CD4-positive, alpha-beta T cell (primary cell): ENCODE results near the gene GSG1L. TPM values are rescaled to one million over a fixed set of nuclear protein-coding genes. Genes with fewer than 3 reads are reported as not detected.

ENCODE experiments used
- ATAC-seq: fragments of 200-7000 bp; cut with Tn5 transposase; one replicate; pipeline ENCODE4 v1.10.0; 2022; ENCODE audit warnings: mild to moderate bottlenecking; ENCODE audit not compliant: poor library complexity
- CTCF ChIA-PET: fragments of 350-600 bp; sonication (Branson Sonifier 250); formaldehyde crosslinking; loops from one replicate; lab custom pipeline; 2021; ENCODE audit warnings: antibody characterized with exemption, inconsistent platforms; lab: Charles Lee
- POLR2A ChIA-PET: fragments of 350-600 bp; sonication (Branson Sonifier 250); formaldehyde crosslinking; loops from one replicate; lab custom pipeline; 2021; ENCODE audit warnings: antibody characterized with exemption, inconsistent platforms; lab: Charles Lee
- DNase-seq, 14 experiments: peaks; one replicate each; pipeline ENCODE4 v3.0.0-alpha.2; 2013 to 2020; ENCODE audit warnings: mixed read lengths in 2 of 14
- H3K27ac ChIP-seq, 2 donors: one replicate each; pipeline versions ENCODE4 v1.5.1 to v1.7.0; 2013; ENCODE audit warnings: low read length in 2 of 2, low read depth in 1 of 2, mild to moderate bottlenecking in 1 of 2
- H3K27me3 ChIP-seq, 2 experiments: 1 replicate in 1 of 2; 2 replicates in 1 of 2; pipeline versions ENCODE4 v1.6.1 to v1.7.0; 2013; ENCODE audit warnings: low read length in 2 of 2, control low read depth in 1 of 2, mild to moderate bottlenecking in 1 of 2, moderate library complexity in 1 of 2; ENCODE audit not compliant: insufficient read depth in 2 of 2, control insufficient read depth in 1 of 2
- H3K36me3 ChIP-seq: one replicate; pipeline ENCODE4 v1.6.1; 2013; ENCODE audit warnings: low read length, control low read depth; ENCODE audit not compliant: insufficient read depth
- H3K4me1 ChIP-seq: one replicate; pipeline ENCODE4 v1.6.1; 2013; ENCODE audit warnings: low read length, control low read depth; ENCODE audit not compliant: insufficient read depth
- H3K4me3 ChIP-seq: one replicate; pipeline ENCODE4 v1.5.1; 2013; ENCODE audit warnings: mild to moderate bottlenecking, low read length, moderate library complexity
- H3K9me3 ChIP-seq, 2 experiments: 1 replicate in 1 of 2; 2 replicates in 1 of 2; pipeline versions ENCODE4 v1.6.1 to v1.7.0; 2013; ENCODE audit warnings: low read length in 2 of 2, mild to moderate bottlenecking in 2 of 2, control low read depth in 1 of 2, moderate library complexity in 1 of 2; ENCODE audit not compliant: control insufficient read depth in 1 of 2, insufficient read depth in 1 of 2
- H3K27ac Mint-ChIP-seq: one replicate; pipeline ENCODE4 v1.8.0; 2020; ENCODE audit warnings: mixed read lengths
- H3K27me3 Mint-ChIP-seq: one replicate; pipeline ENCODE4 v1.8.0; 2021; ENCODE audit warnings: mixed read lengths
- H3K36me3 Mint-ChIP-seq: one replicate; pipeline ENCODE4 v1.8.0; 2021; ENCODE audit warnings: low read depth, mixed read lengths
- H3K4me1 Mint-ChIP-seq: one replicate; pipeline ENCODE4 v1.8.0; 2021; ENCODE audit warnings: low read depth, mixed read lengths
- H3K4me3 Mint-ChIP-seq: one replicate; pipeline ENCODE4 v1.8.0; 2020; ENCODE audit warnings: mild to moderate bottlenecking, mixed read lengths
- H3K9me3 Mint-ChIP-seq: one replicate; pipeline ENCODE4 v1.8.0; 2020; ENCODE audit warnings: mixed read lengths
- CTCF ChIP-seq: fragments of 200-600 bp; IDR thresholded peaks from one replicate; pipeline ENCODE4 v1.8.0; 2022; ENCODE audit warnings: antibody characterized with exemption, mild to moderate bottlenecking
- intact Hi-C, 2 experiments: fragments of 100-400 bp; cut with DNase I in 1 of 2; cut with micrococcal nuclease in 1 of 2; formaldehyde crosslinking; loops; one replicate each; pipeline versions ENCODE4 v1.15.1 to v1.9.0; 2023 to 2025; cut with DNase I, micrococcal nuclease
- total RNA-seq, 174 experiments: library from RNA in 2 of 174; stranded (reverse) in 2 of 174; gene quantifications; one replicate each; pipeline ENCODE4 v1.2.3 and lab custom pipeline; 2021 to 2026

The GSG1L gene
- total RNA-seq, 2 experiments from 2014 or later: not detected

- CTCF ChIA-PET: no interaction called here
These were observed 161.0 kb downstream of the GSG1L start for GRCh38 chr16:27902551-27902950.

GRCh38 chr16:27901956-27902355, 161.6 kb downstream of the GSG1L start:
- Mint-ChIP-seq H3K27ac (no peak overlapping the region), H3K4me1 (no peaks in the 10 kb centered on the region), H3K9me3 (no peaks in the 10 kb centered on the region), H3K27me3 (peaks cover 30% of the 10 kb centered on the region), H3K4me3 (no peak overlapping the region), H3K36me3 (no peaks in the 10 kb centered on the region)
- intact Hi-C loops: no loop called here
- no peak overlapping the region for H3K27ac ChIP-seq
- H3K4me3 ChIP-seq: no peak overlapping the region
- ChIA-PET CTCF (no interaction called here), POLR2A (no interaction called here)
- H3K4me1 ChIP-seq: no peaks in the 10 kb centered on the region
- H3K27me3 ChIP-seq: peaks cover 0 to 2% of the 10 kb centered on the region in 2 experiments
- H3K36me3 ChIP-seq: no peaks in the 10 kb centered on the region
- no peak for TF ChIP-seq CTCF
- H3K9me3 ChIP-seq: peaks cover 0 to 5% of the 10 kb centered on the region in 2 experiments
- ATAC-seq (no peak), DNase-seq (no peak)

More at GRCh38 chr16:27902551-27902950, 161.0 kb downstream of the GSG1L start:
- TF ChIP-seq CTCF: no peak
- Mint-ChIP-seq H3K36me3 (no peaks in the 10 kb centered on the region), H3K27me3 (peaks cover 26% of the 10 kb centered on the region), H3K4me1 (no peaks in the 10 kb centered on the region), H3K4me3 (no peak overlapping the region), H3K27ac (no peak overlapping the region), H3K9me3 (no peaks in the 10 kb centered on the region)
- POLR2A ChIA-PET: no interaction called here
- peaks cover 0 to 2% of the 10 kb centered on the region in 2 experiments for H3K27me3 ChIP-seq
- H3K4me3 ChIP-seq: no peak overlapping the region
- no peak overlapping the region for H3K27ac ChIP-seq
- DNase-seq (no peak), ATAC-seq (no peak)
- no peaks in the 10 kb centered on the region for H3K36me3 ChIP-seq
- intact Hi-C loops: no loop called here
- H3K9me3 ChIP-seq: peaks cover 0 to 3% of the 10 kb centered on the region in 2 experiments
- H3K4me1 ChIP-seq: no peaks in the 10 kb centered on the region

GRCh38 chr16:27899736-27900135, 163.8 kb downstream of the GSG1L start:
- no peaks in the 10 kb centered on the region for H3K36me3 Mint-ChIP-seq
- no peak overlapping the region for H3K4me3 Mint-ChIP-seq
- H3K4me3 ChIP-seq: no peak overlapping the region
- H3K27ac Mint-ChIP-seq: no peak overlapping the region
- no peak overlapping the region for H3K27ac ChIP-seq
- H3K9me3 Mint-ChIP-seq: no peaks in the 10 kb centered on the region
- no peaks in the 10 kb centered on the region for H3K36me3 ChIP-seq
- intact Hi-C loops: no loop called here
- no peaks in the 10 kb centered on the region for H3K4me1 Mint-ChIP-seq
- ChIA-PET POLR2A (no interaction called here), CTCF (no interaction called here)
- no peak for TF ChIP-seq CTCF
- no peaks in the 10 kb centered on the region for H3K4me1 ChIP-seq
- peaks cover 0 to 9% of the 10 kb centered on the region in 2 experiments for H3K9me3 ChIP-seq
- ATAC-seq (no peak), DNase-seq (no peak)
- H3K27me3 Mint-ChIP-seq: peaks cover 38% of the 10 kb centered on the region
- peaks cover 2 to 5% of the 10 kb centered on the region in 2 experiments for H3K27me3 ChIP-seq
